Body of pancreas (tissue), 4 donors: ENCODE results near the gene ARHGAP1. TPM values are rescaled to one million over a fixed set of nuclear protein-coding genes. Genes with fewer than 3 reads are reported as not detected.

Source experiments
- ATAC-seq: fragments of 150-250 bp; one replicate; pipeline ENCODE4 v1.9.1; 2016
- DNase-seq, 4 donors: peaks; one replicate each; pipeline ENCODE4 v3.0.0-alpha.2; 2019
- H3K27ac ChIP-seq, 4 donors: fragments of 200-600 bp; sonication (generic); 1 replicate in 3 of 4; 2 replicates in 1 of 4; pipeline versions ENCODE4 v1.5.1 to v1.6.1; 2016 to 2019; ENCODE audit warnings: mild to moderate bottlenecking in 1 of 4, mixed read lengths in 1 of 4, moderate library complexity in 1 of 4
- H3K27me3 ChIP-seq, 2 donors: fragments of 200-600 bp; sonication (generic); one replicate each; pipeline ENCODE4 v1.6.0; 2016; ENCODE audit warnings: mild to moderate bottlenecking in 1 of 2
- H3K36me3 ChIP-seq, 2 donors: fragments of 200-600 bp; sonication (generic); replicated peaks in 1 of 2; 2 replicates each; pipeline ENCODE4 v1.5.1; 2016; ENCODE audit warnings: low read depth in 2 of 2; ENCODE audit not compliant: insufficient read depth in 1 of 2
- H3K4me1 ChIP-seq: fragments of 200-600 bp; sonication (generic); one replicate; pipeline ENCODE4 v1.6.0; 2016
- H3K4me3 ChIP-seq, 2 donors: fragments of 200-600 bp; sonication (generic); 1 replicate in 1 of 2; 2 replicates in 1 of 2; pipeline ENCODE4 v1.5.1; 2016 to 2019
- H3K9me3 ChIP-seq, 3 donors: fragments of 200-600 bp; sonication (generic); 1 replicate in 2 of 3; 2 replicates in 1 of 3; pipeline ENCODE4 v1.5.1; 2016
- CTCF ChIP-seq, 7 experiments: fragments of 450-650 bp in 4 of 7; fragments of 200-600 bp in 3 of 7; sonication (generic) in 3 of 7; IDR thresholded peaks; one replicate each; pipeline ENCODE4 v1.5.1; 2016 to 2019; ENCODE audit warnings: antibody characterized with exemption in 7 of 7
- POLR2A ChIP-seq, 3 donors: fragments of 450-650 bp; IDR thresholded peaks; one replicate each; pipeline ENCODE4 v1.6.1; 2016; ENCODE audit warnings: antibody characterized with exemption in 3 of 3, mild to moderate bottlenecking in 2 of 3
- WGBS, 2 donors: methylation state at CpG; one replicate each; pipeline ENCODE4 v1.1.5; 2017; 5-methylcytosine and 5-hydroxymethylcytosine counted together
- intact Hi-C: fragments of 100-400 bp; cut with DNase I; formaldehyde crosslinking; loops from one replicate; pipeline ENCODE4 v1.15.1; 2023
- total RNA-seq, 2 donors: library from RNA; depleted of rRNA; stranded (reverse); fragments of >200 nt; gene quantifications; one replicate each; pipeline ENCODE4 v1.1.0, GENCODE V29; 2016

ARHGAP1 gene
- total RNA-seq, 2 donors from 2014 or later, result 27.8 to 43.5 TPM

GRCh38 chr11:46697303-46697702 is 3.1 kb downstream of the ARHGAP1 start:
- H3K36me3 ChIP-seq, result peaks cover 0 to 8% of the 10 kb centered on the region in 2 donors
- DNase-seq, result peak in 3 of 4 donors; percentile 24 to 52 (median 50)
- no peak for ATAC-seq
- H3K4me1 ChIP-seq, result peaks cover 39% of the 10 kb centered on the region
- WGBS, 2 donors, result 46 to 65% methylated on average over 3 of the region's 3 CpGs
- H3K4me3 ChIP-seq, result no peak overlapping the region
- intact Hi-C loops, result no loop called here
- no peaks in the 10 kb centered on the region for H3K9me3 ChIP-seq
- no peak overlapping the region for H3K27ac ChIP-seq
- H3K27me3 ChIP-seq, result no peaks in the 10 kb centered on the region
- TF ChIP-seq POLR2A (IDR thresholded peaks at IDR 0.05), result no peak
- no peak for TF ChIP-seq CTCF (IDR thresholded peaks at IDR 0.05)

- H3K36me3 ChIP-seq, result peaks cover 0 to 8% of the 10 kb centered on the region in 2 donors
- H3K4me1 ChIP-seq, result peaks cover 28% of the 10 kb centered on the region
These were observed 4.2 kb downstream of the ARHGAP1 start for GRCh38 chr11:46696212-46696558.

GRCh38 chr11:46695345-46696211 is 4.8 kb downstream of the ARHGAP1 start:
- Histone ChIP-seq H3K9me3 (no peaks in the 10 kb centered on the region), H3K4me1 (peaks cover 28% of the 10 kb centered on the region), H3K27ac (no peak overlapping the region), H3K4me3 (no peak overlapping the region), H3K36me3 (peaks cover 0 to 10% of the 10 kb centered on the region in 2 donors), H3K27me3 (no peaks in the 10 kb centered on the region)
- TF ChIP-seq POLR2A (IDR thresholded peaks at IDR 0.05), result no peak
- TF ChIP-seq CTCF (IDR thresholded peaks at IDR 0.05), result no peak
- 88% methylated on average over 5 to 12 of the region's 12 CpGs for WGBS, 2 donors
- intact Hi-C loops, result no loop called here
- no peak for ATAC-seq
- DNase-seq, result no peak

More at GRCh38 chr11:46696212-46696558, 4.2 kb downstream of the ARHGAP1 start:
- 62 to 74% methylated on average over 6 to 10 of the region's 11 CpGs for WGBS, 2 donors
- no peaks in the 10 kb centered on the region for H3K9me3 ChIP-seq
- H3K27me3 ChIP-seq, result no peaks in the 10 kb centered on the region
- H3K4me3 ChIP-seq, result no peak overlapping the region
- ATAC-seq (no peak), DNase-seq (peak in 2 of 4 donors; percentile 31 to 37)
- intact Hi-C loops, result no loop called here
- TF ChIP-seq POLR2A (IDR thresholded peaks at IDR 0.05), result no peak
- peak overlapping the region in 1 of 4 donors; percentile 13 for H3K27ac ChIP-seq

- DNase-seq (no peak), ATAC-seq (no peak)
- Histone ChIP-seq H3K4me1 (peaks cover 24% of the 10 kb centered on the region), H3K27me3 (no peaks in the 10 kb centered on the region), H3K9me3 (no peaks in the 10 kb centered on the region), H3K4me3 (no peak overlapping the region), H3K36me3 (peaks cover 0 to 10% of the 10 kb centered on the region in 2 donors), H3K27ac (no peak overlapping the region)
- intact Hi-C loops, result no loop called here
- TF ChIP-seq POLR2A (IDR thresholded peaks at IDR 0.05), result no peak
- no peak for TF ChIP-seq CTCF (IDR thresholded peaks at IDR 0.05)
- 85% methylated on average over 7 of the region's 7 CpGs; no CpG with 5 or more reads in 1 of the 2 donors for WGBS, 2 donors
These were observed 5.8 kb downstream of the ARHGAP1 start for GRCh38 chr11:46694607-46695006.

- H3K36me3 ChIP-seq, result peaks cover 0 to 10% of the 10 kb centered on the region in 2 donors
- DNase-seq (no peak), ATAC-seq (no peak)
- H3K9me3 ChIP-seq, result no peaks in the 10 kb centered on the region
- WGBS, 2 donors, result 86 to 92% methylated on average over 6 of the region's 6 CpGs
- H3K27ac ChIP-seq, result no peak overlapping the region
- no peaks in the 10 kb centered on the region for H3K27me3 ChIP-seq
- intact Hi-C loops, result no loop called here
- TF ChIP-seq CTCF (IDR thresholded peaks at IDR 0.05) (no peak), POLR2A (IDR thresholded peaks at IDR 0.05) (no peak)
- H3K4me1 ChIP-seq, result peaks cover 19% of the 10 kb centered on the region
- no peak overlapping the region for H3K4me3 ChIP-seq
These were observed 6.3 kb downstream of the ARHGAP1 start for GRCh38 chr11:46694072-46694471.
